Renal cortex interstitium (tissue), 15 donors: Measurements from ENCODE around the gene CHCHD4. TPM values are rescaled to one million over a fixed set of nuclear protein-coding genes. Genes with fewer than 3 reads are reported as not detected.

Source experiments
- DNase-seq, 11 donors: peaks; one replicate each; pipeline ENCODE4 v3.0.0-alpha.2; 2013; ENCODE audit warnings: low read depth in 9 of 11, low spot score in 4 of 11; ENCODE audit errors: extremely low read depth in 1 of 11
- long read RNA-seq, 16 experiments: transcript quantifications; one replicate each; lab custom pipeline, GENCODE V29; 2026
- polyA plus RNA-seq, 3 donors: library from polyadenylated mRNA; unstranded; fragments of 120-200 nt; gene quantifications; one replicate each; pipeline ENCODE4 v1.2.1, GENCODE V29; 2013; ENCODE audit not compliant: insufficient read length in 3 of 3

CHCHD4 gene
- 10 to 100 TPM; 16.3 to 20.9 (median 19.7) TPM for polyA plus RNA-seq
- long read RNA-seq, donor 1, transcript CHCHD4-202 (3 exons, 1,405 nt) = major isoform, 5 of 5 reads
- long read RNA-seq, donor 1, partial matches to known transcripts = 0 of 5 reads
- long read RNA-seq, donor 1, other reads (novel, unspliced or antisense) = 0 of 5 reads
- long read RNA-seq, donor 2, partial matches to known transcripts = 0 of 4 reads
- long read RNA-seq, donor 2, other reads (novel, unspliced or antisense) = 0 of 4 reads
- long read RNA-seq, donor 3, transcript CHCHD4-202 (3 exons, 1,405 nt) = major isoform, 11 of 12 reads
- long read RNA-seq, donor 3, partial matches to known transcripts = 0 of 12 reads
- long read RNA-seq, donor 3, other reads (novel, unspliced or antisense) = 0 of 12 reads
- long read RNA-seq, donor 4, transcript CHCHD4-202 (3 exons, 1,405 nt) = major isoform, 5 of 5 reads
- long read RNA-seq, donor 4, partial matches to known transcripts = 0 of 5 reads
- long read RNA-seq, donor 4, other reads (novel, unspliced or antisense) = 0 of 5 reads
- long read RNA-seq, donor 5 = 0 reads
- long read RNA-seq, donor 6, transcript CHCHD4-202 (3 exons, 1,405 nt) = major isoform, 9 of 9 reads
- long read RNA-seq, donor 6, partial matches to known transcripts = 0 of 9 reads
- long read RNA-seq, donor 6, other reads (novel, unspliced or antisense) = 0 of 9 reads
- long read RNA-seq, donor 7, transcript CHCHD4-202 (3 exons, 1,405 nt) = major isoform, 12 of 13 reads
- long read RNA-seq, donor 7, partial matches to known transcripts = 0 of 13 reads
- long read RNA-seq, donor 7, other reads (novel, unspliced or antisense) = 0 of 13 reads
- long read RNA-seq, donor 8, transcript CHCHD4-202 (3 exons, 1,405 nt) = major isoform, 13 of 15 reads
- long read RNA-seq, donor 8, partial matches to known transcripts = 0 of 15 reads
- long read RNA-seq, donor 8, other reads (novel, unspliced or antisense) = 0 of 15 reads
- long read RNA-seq, donor 9, transcript CHCHD4-202 (3 exons, 1,405 nt) = major isoform, 13 of 13 reads
- long read RNA-seq, donor 9, partial matches to known transcripts = 0 of 13 reads
- long read RNA-seq, donor 9, other reads (novel, unspliced or antisense) = 0 of 13 reads
- long read RNA-seq, donor 10, transcript CHCHD4-202 (3 exons, 1,405 nt) = major isoform, 10 of 11 reads
- long read RNA-seq, donor 10, partial matches to known transcripts = 0 of 11 reads
- long read RNA-seq, donor 10, other reads (novel, unspliced or antisense) = 0 of 11 reads
- long read RNA-seq, donor 11, transcript CHCHD4-202 (3 exons, 1,405 nt) = major isoform, 5 of 6 reads
- long read RNA-seq, donor 11, partial matches to known transcripts = 0 of 6 reads
- long read RNA-seq, donor 11, other reads (novel, unspliced or antisense) = 0 of 6 reads
- long read RNA-seq, donor 12, partial matches to known transcripts = 0 of 5 reads
- long read RNA-seq, donor 12, other reads (novel, unspliced or antisense) = 0 of 5 reads
- long read RNA-seq, donor 13, transcript CHCHD4-202 (3 exons, 1,405 nt) = major isoform, 14 of 14 reads
- long read RNA-seq, donor 13, partial matches to known transcripts = 0 of 14 reads
- long read RNA-seq, donor 13, other reads (novel, unspliced or antisense) = 0 of 14 reads
- long read RNA-seq, donor 14, transcript CHCHD4-202 (3 exons, 1,405 nt) = major isoform, 6 of 8 reads
- long read RNA-seq, donor 14, partial matches to known transcripts = 0 of 8 reads
- long read RNA-seq, donor 14, other reads (novel, unspliced or antisense) = 0 of 8 reads
- long read RNA-seq, donor 15, transcript CHCHD4-202 (3 exons, 1,405 nt) = major isoform, 5 of 5 reads
- long read RNA-seq, donor 15, partial matches to known transcripts = 0 of 5 reads
- long read RNA-seq, donor 15, other reads (novel, unspliced or antisense) = 0 of 5 reads
- long read RNA-seq, donor 16, transcript CHCHD4-202 (3 exons, 1,405 nt) = major isoform, 17 of 17 reads
- long read RNA-seq, donor 16, partial matches to known transcripts = 0 of 17 reads
- long read RNA-seq, donor 16, other reads (novel, unspliced or antisense) = 0 of 17 reads

DNA sequence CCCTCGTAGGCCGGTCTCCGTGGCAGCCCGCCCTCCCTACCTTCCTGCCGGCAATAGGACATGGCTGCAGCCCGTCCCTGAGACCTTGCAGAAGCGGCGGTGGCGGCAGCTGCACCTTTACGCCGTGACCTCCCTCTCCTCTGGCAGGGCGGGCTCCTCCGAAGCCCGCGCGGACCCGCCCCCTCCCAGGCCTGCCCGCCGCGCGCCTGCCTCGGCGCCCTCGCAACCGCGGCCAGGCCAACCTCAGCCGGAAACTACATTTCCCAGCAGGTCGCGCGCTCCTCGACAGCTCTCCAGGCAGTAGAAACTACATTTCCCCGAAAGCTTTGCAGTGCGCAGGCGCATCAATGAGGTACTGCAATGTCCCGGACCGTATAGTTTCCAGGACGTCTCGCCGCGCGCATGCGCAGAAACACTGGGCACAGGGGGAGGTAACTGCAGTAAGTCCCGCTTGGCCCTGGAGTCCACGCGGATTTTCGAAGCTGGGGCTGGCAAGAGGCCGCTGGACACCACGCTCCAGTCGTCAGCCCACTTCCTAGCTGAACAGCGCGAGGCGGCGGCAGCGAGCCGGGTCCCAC lies at the start of gene CHCHD4, which contains the start of gene TMEM43:
TSS of gene CHCHD4 (minus strand) at position 256 of the 578 bp plus-strand sequence. CDS start at position 62, 194 bp downstream.
TSS of gene TMEM43 (plus strand) at position 438 of the 578 bp plus-strand sequence. CDS start 142 bp downstream, outside the sequence.
- DNase-seq = peak; percentile 97 to 99 (median 99)

DNA sequence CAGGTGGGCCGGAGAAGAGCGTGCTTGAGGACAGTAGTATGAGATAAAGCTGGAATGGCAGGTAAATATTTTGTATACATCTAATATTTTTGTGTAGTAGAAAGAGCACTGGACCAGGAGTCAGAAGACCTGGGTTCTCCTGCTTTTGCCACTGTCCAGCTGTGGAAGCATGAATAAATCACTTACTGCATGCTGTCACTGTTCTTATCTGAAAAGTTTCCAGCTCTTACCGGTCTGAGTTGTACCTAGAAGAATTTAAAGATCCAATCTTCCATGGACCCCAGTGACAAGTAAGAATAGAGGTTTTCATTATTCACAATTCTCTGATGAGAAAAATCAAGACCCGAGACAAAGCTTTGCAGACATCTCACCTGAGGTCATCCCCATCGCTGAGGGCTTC lies 47.8 kb upstream of the CHCHD4 start:
- DNase-seq = no peak

DNA sequence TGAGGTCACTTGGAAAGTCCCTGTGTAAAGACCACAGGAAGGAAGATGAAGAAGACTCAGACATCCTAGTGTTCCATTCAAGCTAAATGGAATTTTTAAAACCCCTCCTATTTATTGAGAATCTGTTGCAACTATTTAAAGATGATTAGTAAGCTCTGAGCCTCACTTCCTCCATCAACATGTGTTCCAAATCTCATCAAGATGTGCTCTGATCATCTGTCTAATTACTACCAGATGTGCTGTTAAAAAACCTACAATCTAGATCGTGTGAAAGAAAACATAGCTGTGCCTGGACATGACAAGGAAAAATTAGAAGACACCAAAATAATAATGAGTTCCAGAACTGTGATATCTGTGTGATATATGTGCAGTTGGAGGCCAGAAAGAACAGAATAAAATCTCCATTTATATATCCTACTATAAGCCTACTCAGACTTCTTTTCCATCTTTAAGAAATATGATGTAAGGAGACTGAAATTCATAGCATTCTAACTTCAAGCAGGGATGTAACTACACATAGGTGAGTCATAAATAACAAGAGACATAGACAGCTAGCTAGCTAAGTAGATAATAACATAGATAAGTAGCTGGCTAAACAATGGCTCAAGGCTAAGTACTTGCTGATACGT lies 46.0 kb upstream of the CHCHD4 start:
- no peak for DNase-seq

DNA sequence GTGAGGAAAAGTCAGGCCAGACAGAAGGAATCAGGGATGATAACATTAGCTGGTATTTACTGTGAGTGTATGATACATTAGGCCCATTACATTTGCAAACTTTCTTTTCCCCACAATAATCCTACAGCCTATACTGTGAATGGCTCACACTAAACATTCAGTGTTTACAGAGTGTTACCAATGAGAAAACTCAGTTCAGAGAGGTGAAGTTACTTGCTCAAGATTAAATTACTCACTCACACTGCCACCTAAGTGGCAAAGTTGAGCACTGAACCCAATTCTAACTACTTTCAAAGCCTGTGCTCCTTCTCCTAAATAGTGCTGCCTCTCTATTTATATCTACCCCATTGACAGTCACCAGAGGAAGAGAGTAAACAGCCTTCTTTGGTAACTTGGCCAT lies 45.2 kb upstream of the CHCHD4 start:
- no peak for DNase-seq

DNA sequence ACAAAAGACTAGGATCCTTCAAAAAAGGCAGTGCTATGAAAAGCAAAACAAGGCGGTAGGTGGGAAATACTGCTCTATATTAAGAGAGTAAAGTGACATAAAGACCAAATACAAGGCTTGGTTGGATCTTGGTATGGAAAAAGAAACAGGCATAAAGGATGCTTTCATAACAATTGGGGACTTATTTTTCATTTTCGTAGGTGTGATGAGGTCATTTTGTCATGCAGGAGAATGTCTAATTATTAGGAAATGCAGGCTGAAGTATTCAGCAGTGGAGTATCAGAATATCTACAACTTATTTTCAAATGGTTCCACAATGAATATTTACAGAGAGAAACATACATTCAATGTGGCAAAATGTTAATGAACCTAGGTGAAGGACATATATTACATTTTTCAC lies 44.8 kb upstream of the CHCHD4 start:
- no peak for DNase-seq

DNA sequence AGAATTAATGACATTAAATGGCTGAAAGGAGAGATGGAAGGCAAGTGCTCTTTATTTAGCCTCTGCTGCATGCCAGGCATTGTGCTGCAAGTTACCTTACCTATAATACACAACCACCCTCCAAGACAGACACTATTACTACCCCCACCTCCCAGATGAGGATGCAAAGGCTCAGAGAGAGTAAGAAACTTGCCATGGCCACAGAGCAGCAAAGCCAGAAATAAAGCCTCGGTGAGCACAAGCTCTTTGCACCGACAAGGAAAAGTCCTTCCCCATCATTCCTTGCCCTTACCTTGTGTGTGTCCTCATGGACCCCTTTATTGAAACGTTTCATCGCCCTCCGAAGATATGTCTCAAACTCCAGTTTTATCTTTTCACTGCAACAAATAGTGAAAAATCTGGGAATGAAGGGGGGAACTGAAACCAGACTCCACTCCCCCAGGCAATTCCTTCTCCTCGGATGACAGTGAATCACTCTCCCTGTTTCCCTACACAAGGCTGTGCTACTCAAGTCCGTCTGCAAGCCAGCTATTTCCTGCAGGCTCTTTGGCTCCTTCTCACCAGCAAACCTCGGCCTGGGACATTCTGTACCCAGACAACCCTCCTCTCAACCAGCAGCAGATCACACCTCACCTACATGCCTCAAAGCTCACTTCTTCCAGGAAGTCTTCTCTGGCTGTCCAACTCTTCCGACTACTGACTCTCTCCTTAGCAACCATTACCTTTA lies 42.4 kb upstream of the CHCHD4 start:
- no peak for DNase-seq

DNA sequence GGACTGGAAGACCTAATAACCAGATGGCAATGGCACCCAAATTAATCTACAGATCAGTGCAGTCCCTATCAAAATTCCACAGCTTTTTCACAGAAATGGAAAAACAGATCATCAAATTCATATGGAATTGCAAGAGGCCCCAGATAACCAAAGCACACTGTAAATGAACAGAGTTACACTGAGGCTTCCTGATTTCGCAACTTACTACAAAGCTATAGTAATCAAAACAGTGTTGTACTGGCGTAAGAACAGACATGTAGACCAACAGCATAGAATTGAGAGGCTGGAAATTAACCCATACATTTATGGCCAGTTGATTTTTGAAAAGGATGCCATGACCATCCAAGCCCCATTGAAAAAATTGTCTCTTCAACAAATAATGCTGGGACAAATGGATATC lies 37.5 kb upstream of the CHCHD4 start:
- no peak for DNase-seq

DNA sequence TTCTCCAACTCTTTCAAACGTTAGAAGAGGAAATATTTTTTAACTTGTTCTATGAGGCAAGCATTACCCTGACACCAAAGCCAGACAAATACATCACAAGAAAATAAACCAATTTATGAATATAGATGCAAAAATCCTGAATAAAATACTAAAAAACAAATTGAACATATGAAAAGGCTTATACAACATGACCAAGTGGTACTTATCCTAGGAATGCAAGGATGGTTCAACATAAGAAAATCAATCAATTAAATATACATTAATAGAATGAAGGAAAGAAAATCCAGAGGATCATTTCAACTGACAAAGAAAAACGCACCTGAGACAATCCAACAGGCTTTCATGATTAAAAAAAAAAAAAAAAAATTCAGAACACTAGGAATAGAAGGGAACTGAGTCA lies 36.6 kb upstream of the CHCHD4 start:
- DNase-seq = no peak

DNA sequence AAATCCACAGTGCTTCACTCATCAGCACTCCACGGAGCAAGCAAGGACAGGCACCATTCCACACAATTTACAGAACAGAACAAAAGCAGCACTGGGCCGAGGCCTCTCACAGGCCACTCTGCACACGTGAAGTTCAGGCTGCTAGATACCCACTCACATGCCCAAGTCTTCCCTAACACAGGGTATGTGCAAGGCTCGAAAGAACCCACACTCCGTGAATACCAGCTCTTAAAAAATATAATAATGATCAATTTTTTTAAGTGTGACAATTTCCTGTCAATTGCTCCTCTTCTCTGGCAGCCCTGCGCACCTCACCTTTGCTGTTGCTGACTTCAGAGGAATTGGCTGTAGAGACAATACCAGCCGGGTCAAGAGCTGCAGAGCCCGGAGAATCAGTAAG lies 34.8 kb upstream of the CHCHD4 start:
- DNase-seq = no peak

DNA sequence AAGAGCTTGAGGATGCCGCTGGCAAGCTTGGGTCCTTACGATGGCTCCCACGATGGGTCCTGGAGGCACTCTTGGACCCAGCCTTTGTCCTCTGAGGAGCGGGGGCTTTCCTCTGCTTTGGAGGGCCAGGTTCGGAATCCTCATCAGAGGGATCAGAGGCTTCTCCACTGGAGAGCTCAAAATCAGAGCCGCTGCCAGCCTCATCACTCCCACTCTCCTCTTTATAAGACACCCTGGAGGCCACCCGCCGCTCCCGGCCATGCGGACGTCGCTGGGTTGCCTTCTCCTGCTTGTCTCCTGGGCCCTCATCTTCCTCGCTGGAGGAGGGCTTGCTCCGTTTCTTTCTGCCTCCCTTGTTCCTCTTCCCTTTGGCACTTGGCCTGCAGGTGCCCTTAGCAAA lies 33.7 kb upstream of the CHCHD4 start:
- DNase-seq = no peak

DNA sequence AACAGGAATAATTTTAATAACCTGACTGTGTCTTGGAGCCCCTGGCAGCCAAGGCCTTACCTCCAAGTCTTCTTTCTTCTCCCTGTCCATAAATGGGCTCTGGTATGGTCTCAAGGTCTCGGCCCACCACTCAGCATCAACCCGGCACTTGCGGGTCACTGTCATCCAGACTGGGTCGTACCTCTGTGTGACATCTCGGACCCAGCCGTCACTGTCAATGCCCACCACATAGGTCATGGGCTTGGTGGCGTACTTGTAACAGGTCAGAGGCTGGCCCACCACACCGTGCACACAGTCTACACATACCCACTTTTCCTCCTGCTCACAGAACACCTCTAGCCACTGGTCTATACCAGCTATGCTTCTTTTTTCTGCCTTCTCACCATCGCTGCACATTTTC lies 33.3 kb upstream of the CHCHD4 start:
- no peak for DNase-seq

DNA sequence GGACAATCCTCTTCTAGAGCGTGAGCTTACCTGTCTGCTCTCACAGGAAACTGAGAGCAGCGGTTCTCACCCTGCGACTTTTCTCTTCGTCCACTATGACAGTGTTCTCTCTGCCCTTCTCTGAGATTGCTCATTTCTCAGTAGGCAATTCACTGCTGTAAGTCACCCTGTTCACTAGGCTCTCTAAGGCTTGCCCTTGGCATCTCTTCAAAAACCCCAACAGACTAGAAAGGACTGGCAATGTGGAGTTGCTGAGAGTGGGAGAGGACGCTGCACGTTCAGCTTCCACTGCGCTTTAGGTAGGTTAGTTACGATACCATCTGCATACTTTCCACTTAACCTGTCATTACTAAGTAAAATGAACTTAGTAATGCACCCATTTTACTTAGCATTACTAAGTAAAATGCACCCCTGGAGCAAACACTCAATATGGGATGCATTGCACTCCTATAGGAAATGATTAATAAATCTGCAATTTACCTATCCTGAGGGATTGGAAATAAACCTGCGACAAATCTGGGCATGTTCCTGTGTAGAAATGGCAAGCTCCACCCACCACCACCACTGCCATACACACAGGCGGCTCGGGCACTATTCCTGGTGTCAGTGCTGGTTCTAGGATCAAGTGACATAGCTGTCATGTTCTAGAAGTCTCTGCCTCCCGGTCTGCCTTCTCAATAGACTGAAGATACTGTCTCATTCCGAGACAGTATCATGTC lies 32.3 kb upstream of the CHCHD4 start:
- no peak for DNase-seq

DNA sequence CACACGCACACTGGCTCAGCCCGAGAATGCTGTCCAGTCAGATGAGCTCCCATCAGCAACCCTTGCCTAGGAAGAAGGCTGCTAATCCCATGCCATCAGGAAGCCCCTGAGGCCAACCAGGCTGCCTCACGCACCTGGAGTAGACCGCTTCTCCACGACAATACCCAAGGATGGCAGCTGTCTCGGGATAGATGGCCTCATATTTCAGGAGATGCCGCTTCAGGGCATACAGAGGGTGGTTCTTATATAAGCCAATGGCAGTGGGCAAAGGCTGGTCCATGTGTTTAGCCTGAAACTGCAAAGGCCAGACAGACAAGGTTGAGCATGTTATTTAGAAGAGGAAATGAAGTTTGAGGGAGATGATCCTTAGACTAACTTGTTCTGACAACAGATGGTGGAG lies 31.5 kb upstream of the CHCHD4 start:
- no peak for DNase-seq

DNA sequence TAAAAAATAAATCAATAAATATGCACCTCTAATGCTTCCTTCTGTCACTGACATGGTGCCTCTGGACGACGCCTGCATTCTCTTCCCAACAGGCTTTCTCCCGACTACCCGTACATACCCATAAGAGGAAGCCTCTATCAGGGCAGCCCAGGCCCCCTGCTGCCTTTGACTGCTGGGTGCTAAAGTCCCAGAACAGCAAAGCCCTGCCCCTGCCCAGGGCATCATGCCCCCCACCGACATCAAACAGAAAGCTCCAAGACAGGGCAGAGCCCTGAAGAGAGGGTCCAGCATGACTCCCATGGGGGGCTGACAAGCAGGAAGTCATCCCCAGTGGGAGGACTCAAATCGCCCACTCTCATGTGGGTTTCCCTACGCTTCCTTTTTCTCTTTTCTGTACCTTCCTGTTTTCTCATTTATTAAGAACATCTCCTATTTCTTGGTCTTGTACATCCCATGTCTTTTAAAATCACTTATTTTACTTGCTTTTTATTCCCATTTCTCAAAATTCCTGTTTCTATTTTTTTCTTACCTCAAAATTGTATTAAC lies 30.3 kb upstream of the CHCHD4 start:
- no peak for DNase-seq

DNA sequence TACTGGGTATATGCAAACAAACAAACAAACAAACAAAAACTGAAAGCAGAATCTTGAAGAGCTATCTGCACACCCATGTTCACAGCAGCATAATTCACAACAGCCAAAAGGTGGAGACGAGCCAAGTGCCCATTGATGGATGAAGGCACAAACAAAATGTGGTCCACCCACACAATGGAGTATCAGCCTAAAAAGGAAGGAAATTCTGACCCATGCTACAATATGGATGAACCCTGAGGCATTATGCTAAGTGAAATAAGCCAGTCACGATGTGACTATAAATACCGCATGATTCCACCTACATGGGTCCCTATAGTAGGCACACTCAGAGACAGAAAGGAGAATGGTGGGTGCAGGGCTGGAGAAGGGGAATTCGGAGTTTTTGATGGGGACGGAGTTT lies 29.6 kb upstream of the CHCHD4 start:
- no peak for DNase-seq
